Measurements from ENCODE around the gene ADK. TPM values are rescaled to one million over a fixed set of nuclear protein-coding genes. Genes with fewer than 3 reads are reported as not detected.

The ADK gene
- total RNA-seq, 1 experiment from 2014 or later, result 26.8 TPM

DNA sequence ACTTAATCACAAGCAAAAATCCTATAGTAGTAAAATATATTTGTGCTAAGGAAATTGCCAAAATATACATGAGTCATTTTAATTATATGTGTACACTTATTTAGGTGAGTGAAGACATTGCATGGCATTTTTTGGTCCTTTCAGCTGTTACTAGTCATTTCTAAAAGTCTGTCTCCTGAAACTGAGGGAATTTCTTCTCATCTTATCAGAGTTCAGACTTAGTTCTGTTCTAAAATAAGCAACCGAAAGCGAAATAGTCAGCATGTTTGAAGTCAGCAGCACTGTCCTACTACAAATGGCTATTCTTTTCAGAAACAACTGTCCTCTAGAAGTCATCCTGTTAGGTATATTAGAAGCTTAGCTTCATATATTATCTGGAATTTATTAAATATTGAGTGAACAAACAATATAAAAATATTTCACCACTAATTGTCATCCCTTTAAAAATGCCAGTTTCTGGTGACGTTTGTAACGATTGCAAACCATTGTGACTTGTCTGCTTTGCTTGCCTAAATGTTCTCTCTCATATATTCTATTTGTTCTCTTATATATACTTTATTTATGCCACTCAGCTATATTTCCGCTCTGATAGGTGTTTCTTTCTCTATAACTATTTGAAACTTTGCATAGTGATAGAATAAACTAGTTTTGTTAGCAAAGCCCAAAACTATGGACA is 448.0 kb downstream of the ADK start:
- no peak for DNase-seq
- H3K36me3 Mint-ChIP-seq (ENCODE audit: insufficient read depth in 1 of 3, low read depth in 3 of 3), result peaks cover 8 to 9% (median 8%) of the 10 kb centered on the region in 3 experiments; a peak in 6 of 7 replicates

More for the DNA sequence above, 448.0 kb downstream of the ADK start:
- no peak overlapping the region for H2AFZ ChIP-seq (ENCODE audit: low read length)
- H2BK5ac ChIP-seq (ENCODE audit: insufficient read length, low read length), result no peak overlapping the region
- WGBS (ENCODE audit: extremely low coverage, insufficient read length, low lambda C conversion rate), result no CpG with 5 or more reads among the region's 5 CpGs
- no peak overlapping the region for H3K27ac Mint-ChIP-seq
- H3K4me3 Mint-ChIP-seq, result no peak overlapping the region
- no peaks in the 10 kb centered on the region for H3K27me3 Mint-ChIP-seq (ENCODE audit: low read depth)
- no peak overlapping the region for H3K4ac ChIP-seq (ENCODE audit: low read depth, low read length)
- H4K5ac ChIP-seq (ENCODE audit: insufficient read length, low read depth, low read length), result no peak overlapping the region
- no peak overlapping the region for H3K9ac ChIP-seq (ENCODE audit: extremely low read depth, insufficient read length, low read length)
- H2BK12ac ChIP-seq (ENCODE audit: insufficient read length, low read depth, low read length), result no peak overlapping the region
- no peak overlapping the region for H3T11ph ChIP-seq (ENCODE audit: low read length)
- H3K4me1 Mint-ChIP-seq, result no peaks in the 10 kb centered on the region
- H3K79me2 ChIP-seq (ENCODE audit: insufficient read depth, low read length), result no peaks in the 10 kb centered on the region
- no peaks in the 10 kb centered on the region for H3K27me3 ChIP-seq (ENCODE audit: insufficient read depth, low read length)
- H2BK20ac ChIP-seq (ENCODE audit: low read depth, low read length, poor library complexity, severe bottlenecking), result no peak overlapping the region
- H3K79me1 ChIP-seq (ENCODE audit: insufficient read depth, low read depth, low read length, poor library complexity, severe bottlenecking), result no peaks in the 10 kb centered on the region
- H2BK15ac ChIP-seq (ENCODE audit: low read depth, low read length), result no peak overlapping the region
- H4K8ac ChIP-seq (replicated peaks; ENCODE audit: insufficient read length, low read depth, low read length), result no peak overlapping the region
- H3K9me3 Mint-ChIP-seq, result peaks cover 7% of the 10 kb centered on the region in 2 experiments; a peak in 3 of 5 replicates
- TF ChIP-seq CTCF (conservative IDR thresholded peaks at IDR 0.05), result no peak
- H3K9me3 ChIP-seq (ENCODE audit: control insufficient read depth, low read depth, low read length), result no peaks in the 10 kb centered on the region
- no peaks in the 10 kb centered on the region for H3K23me2 ChIP-seq (ENCODE audit: insufficient read length, low read depth, low read length, poor library complexity, severe bottlenecking)
- H3K23ac ChIP-seq (ENCODE audit: insufficient read length, low read depth, low read length), result no peak overlapping the region
- no peak overlapping the region for H3K18ac ChIP-seq (ENCODE audit: insufficient read length, low read depth, low read length)
- no peaks in the 10 kb centered on the region for H4K20me1 ChIP-seq (ENCODE audit: control insufficient read depth, insufficient read depth, insufficient read length)
- H2BK120ac ChIP-seq (ENCODE audit: low read depth, low read length, poor library complexity, severe bottlenecking), result no peak overlapping the region
- no peak overlapping the region for H3K27ac ChIP-seq (ENCODE audit: insufficient read length, low read depth, low read length)
- H3K4me1 ChIP-seq (ENCODE audit: insufficient read depth, low read length), result no peaks in the 10 kb centered on the region
- H3K4me2 ChIP-seq (ENCODE audit: insufficient read depth, insufficient read length, low read length), result no peak overlapping the region
- H3K56ac ChIP-seq (ENCODE audit: insufficient read length, low read depth, low read length), result no peak overlapping the region
- no peak overlapping the region for H3K14ac ChIP-seq (ENCODE audit: insufficient read depth, low read length)
- H2AK5ac ChIP-seq (ENCODE audit: insufficient read length, low read length), result no peak overlapping the region
- no peak overlapping the region for H4K91ac ChIP-seq (ENCODE audit: insufficient read length, low read depth, low read length)
